ENCODE data around the gene OR2T27.

OR2T27 gene

GRCh38 chr1:248618119-248618518 is 37.2 kb downstream of the OR2T27 start:
- Histone ChIP-seq H3K4me3 (ENCODE audit: low read length) (no peak overlapping the region), H2BK5ac (ENCODE audit: low read length) (no peak overlapping the region), H3K36me3 (ENCODE audit: control insufficient read depth, insufficient read depth, low read length) (no peaks in the 10 kb centered on the region), H3K4ac (ENCODE audit: low read depth, low read length) (no peak overlapping the region), H2AK5ac (ENCODE audit: low read length) (no peak overlapping the region), H4K8ac (ENCODE audit: low read depth, low read length) (no peak overlapping the region), H3K9ac (ENCODE audit: low read length) (no peak overlapping the region), H3K27ac (ENCODE audit: low read depth, low read length) (no peak overlapping the region), H4K5ac (ENCODE audit: low read length) (no peak overlapping the region), H2BK15ac (replicated peaks; ENCODE audit: low read depth) (no peak overlapping the region), H3K56ac (ENCODE audit: low read length) (no peak overlapping the region), H3K4me1 (ENCODE audit: control insufficient read depth, low read depth, low read length) (no peaks in the 10 kb centered on the region), H2BK120ac (ENCODE audit: low read depth, low read length) (no peak overlapping the region), H3K4me2 (ENCODE audit: low read length) (no peak overlapping the region), H3K18ac (ENCODE audit: low read length) (no peak overlapping the region), H3K23ac (ENCODE audit: low read length) (no peak overlapping the region), H3K79me2 (ENCODE audit: control insufficient read depth, insufficient read depth, low read length) (no peaks in the 10 kb centered on the region), H3K27me3 (ENCODE audit: insufficient read depth, low read length, poor library complexity) (no peaks in the 10 kb centered on the region), H3K79me1 (ENCODE audit: low read length) (no peaks in the 10 kb centered on the region)
- no CpG with 5 or more reads among the region's 7 CpGs for WGBS (ENCODE audit: extremely low coverage, insufficient coverage, low lambda C conversion rate)
- DNase-seq = no peak

- Histone ChIP-seq H3K4me1 (ENCODE audit: control insufficient read depth, low read depth, low read length) (no peaks in the 10 kb centered on the region), H4K5ac (ENCODE audit: low read length) (no peak overlapping the region), H2BK15ac (replicated peaks; ENCODE audit: low read depth) (no peak overlapping the region), H3K9ac (ENCODE audit: low read length) (no peak overlapping the region), H3K56ac (ENCODE audit: low read length) (no peak overlapping the region), H3K36me3 (ENCODE audit: control insufficient read depth, insufficient read depth, low read length) (no peaks in the 10 kb centered on the region), H3K27ac (ENCODE audit: low read depth, low read length) (no peak overlapping the region), H3K18ac (ENCODE audit: low read length) (no peak overlapping the region), H2AK5ac (ENCODE audit: low read length) (no peak overlapping the region), H2BK5ac (ENCODE audit: low read length) (no peak overlapping the region), H3K4me2 (ENCODE audit: low read length) (no peak overlapping the region), H3K4me3 (ENCODE audit: low read length) (no peak overlapping the region), H3K79me2 (ENCODE audit: control insufficient read depth, insufficient read depth, low read length) (no peaks in the 10 kb centered on the region), H3K4ac (ENCODE audit: low read depth, low read length) (no peak overlapping the region), H3K27me3 (ENCODE audit: insufficient read depth, low read length, poor library complexity) (no peaks in the 10 kb centered on the region), H4K8ac (ENCODE audit: low read depth, low read length) (no peak overlapping the region), H3K23ac (ENCODE audit: low read length) (no peak overlapping the region), H2BK120ac (ENCODE audit: low read depth, low read length) (no peak overlapping the region), H3K79me1 (ENCODE audit: low read length) (no peaks in the 10 kb centered on the region)
- no CpG with 5 or more reads among the region's 1 CpG for WGBS (ENCODE audit: extremely low coverage, insufficient coverage, low lambda C conversion rate)
- no peak for DNase-seq
Observed at GRCh38 chr1:248613742-248614141, 41.6 kb downstream of the OR2T27 start.

GRCh38 chr1:248611883-248612414 is 43.4 kb downstream of the OR2T27 start:
- Histone ChIP-seq H3K79me2 (ENCODE audit: control insufficient read depth, insufficient read depth, low read length) (no peaks in the 10 kb centered on the region), H3K27ac (ENCODE audit: low read depth, low read length) (no peak overlapping the region), H3K4ac (ENCODE audit: low read depth, low read length) (no peak overlapping the region), H3K4me3 (ENCODE audit: low read length) (no peak overlapping the region), H3K4me2 (ENCODE audit: low read length) (no peak overlapping the region), H3K56ac (ENCODE audit: low read length) (no peak overlapping the region), H2BK120ac (ENCODE audit: low read depth, low read length) (no peak overlapping the region), H3K23ac (ENCODE audit: low read length) (no peak overlapping the region), H3K4me1 (ENCODE audit: control insufficient read depth, low read depth, low read length) (no peaks in the 10 kb centered on the region), H3K36me3 (ENCODE audit: control insufficient read depth, insufficient read depth, low read length) (no peaks in the 10 kb centered on the region), H4K5ac (ENCODE audit: low read length) (no peak overlapping the region), H2AK5ac (ENCODE audit: low read length) (no peak overlapping the region), H3K27me3 (ENCODE audit: insufficient read depth, low read length, poor library complexity) (no peaks in the 10 kb centered on the region), H2BK5ac (ENCODE audit: low read length) (no peak overlapping the region), H2BK15ac (replicated peaks; ENCODE audit: low read depth) (no peak overlapping the region), H3K79me1 (ENCODE audit: low read length) (no peaks in the 10 kb centered on the region), H3K9ac (ENCODE audit: low read length) (no peak overlapping the region), H4K8ac (ENCODE audit: low read depth, low read length) (no peak overlapping the region), H3K18ac (ENCODE audit: low read length) (no peak overlapping the region)
- no CpG with 5 or more reads among the region's 4 CpGs for WGBS (ENCODE audit: extremely low coverage, insufficient coverage, low lambda C conversion rate)
- no peak for DNase-seq

GRCh38 chr1:248610301-248610700 is 45.0 kb downstream of the OR2T27 start:
- Histone ChIP-seq H3K56ac (ENCODE audit: low read length) (no peak overlapping the region), H2AK5ac (ENCODE audit: low read length) (no peak overlapping the region), H3K4me3 (ENCODE audit: low read length) (no peak overlapping the region), H4K5ac (ENCODE audit: low read length) (no peak overlapping the region), H3K9ac (ENCODE audit: low read length) (no peak overlapping the region), H3K4me2 (ENCODE audit: low read length) (no peak overlapping the region), H3K4me1 (ENCODE audit: control insufficient read depth, low read depth, low read length) (no peaks in the 10 kb centered on the region), H3K36me3 (ENCODE audit: control insufficient read depth, insufficient read depth, low read length) (no peaks in the 10 kb centered on the region), H3K79me2 (ENCODE audit: control insufficient read depth, insufficient read depth, low read length) (no peaks in the 10 kb centered on the region), H3K23ac (ENCODE audit: low read length) (no peak overlapping the region), H3K79me1 (ENCODE audit: low read length) (no peaks in the 10 kb centered on the region), H2BK5ac (ENCODE audit: low read length) (no peak overlapping the region), H2BK15ac (replicated peaks; ENCODE audit: low read depth) (no peak overlapping the region), H3K27me3 (ENCODE audit: insufficient read depth, low read length, poor library complexity) (no peaks in the 10 kb centered on the region), H3K4ac (ENCODE audit: low read depth, low read length) (no peak overlapping the region), H4K8ac (ENCODE audit: low read depth, low read length) (no peak overlapping the region), H3K18ac (ENCODE audit: low read length) (no peak overlapping the region), H3K27ac (ENCODE audit: low read depth, low read length) (no peak overlapping the region), H2BK120ac (ENCODE audit: low read depth, low read length) (no peak overlapping the region)
- no peak for DNase-seq
- WGBS (ENCODE audit: extremely low coverage, insufficient coverage, low lambda C conversion rate) = no CpG with 5 or more reads among the region's 3 CpGs
